H1 (cell line): ENCODE measurements around the gene ACO1. TPM values are rescaled to one million over a fixed set of nuclear protein-coding genes. Genes with fewer than 3 reads are reported as not detected.

Experiments used
- CTCF ChIA-PET: fragments of 300-600 bp; sonication (Branson Sonifier 250); formaldehyde crosslinking; loops from one replicate; lab custom pipeline; 2021; ENCODE audit not compliant: partially characterized antibody; lab: Charles Lee
- POLR2A ChIA-PET: fragments of 300-600 bp; sonication (Branson Sonifier 250); formaldehyde crosslinking; loops from one replicate; lab custom pipeline; 2021; ENCODE audit warnings: inconsistent platforms; ENCODE audit not compliant: partially characterized antibody; lab: Charles Lee
- DNase-seq, 2 experiments: peaks; one replicate each; pipeline versions ENCODE4 v3.0.0 to v3.0.0-alpha.2; 2010 to 2022; ENCODE audit warnings: low spot score in 2 of 2, low read depth in 1 of 2, mixed read lengths in 1 of 2
- FAIRE-seq: peaks from 2 replicates; lab custom pipeline; 2011; peaks lifted over from hg19 to GRCh38; lab: Jason Lieb, UNC
- H2AFZ ChIP-seq: 2 replicates; pipeline ENCODE4 v1.8.1; 2012; ENCODE audit warnings: low read length, inconsistent platforms
- H2AK5ac ChIP-seq: 2 replicates; pipeline ENCODE4 v1.6.1; 2013; ENCODE audit warnings: low read depth, low read length
- H2BK120ac ChIP-seq: replicated peaks from 2 replicates; pipeline ENCODE3; 2013; ENCODE audit warnings: low read depth, low read length, inconsistent platforms
- H2BK12ac ChIP-seq: 2 replicates; pipeline ENCODE4 v1.6.1; 2013; ENCODE audit warnings: low read depth, low read length
- H2BK15ac ChIP-seq: 2 replicates; pipeline ENCODE4 v1.6.1; 2013; ENCODE audit warnings: low read length
- H2BK20ac ChIP-seq: 2 replicates; pipeline ENCODE4 v1.6.1; 2013; ENCODE audit warnings: low read length
- H2BK5ac ChIP-seq: 2 replicates; pipeline ENCODE4 v1.6.1; 2013; ENCODE audit warnings: low read depth, low read length
- H3K14ac ChIP-seq: 2 replicates; pipeline ENCODE4 v1.6.1; 2013; ENCODE audit warnings: inconsistent platforms; ENCODE audit not compliant: insufficient read length
- H3K18ac ChIP-seq: 2 replicates; pipeline ENCODE4 v1.6.1; 2013; ENCODE audit warnings: low read length; ENCODE audit errors: extremely low read depth
- H3K23ac ChIP-seq: 2 replicates; pipeline ENCODE4 v1.6.1; 2013; ENCODE audit warnings: inconsistent platforms; ENCODE audit not compliant: insufficient read length
- H3K23me2 ChIP-seq: 2 replicates; pipeline ENCODE4 v1.6.1; 2013; ENCODE audit warnings: low read depth, low read length
- H3K27ac ChIP-seq: 2 replicates; pipeline ENCODE4 v1.6.1; 2011; ENCODE audit warnings: low read depth, low read length, inconsistent platforms
- H3K27me3 ChIP-seq, 4 experiments: replicated peaks in 1 of 4; 1 replicate in 1 of 4; 2 replicates in 3 of 4; pipeline versions ENCODE4 v1.6.1 to v1.8.1; 2011 to 2013; ENCODE audit warnings: low read length in 3 of 4, mild to moderate bottlenecking in 3 of 4, inconsistent platforms in 2 of 4, mixed read lengths in 2 of 4, moderate library complexity in 1 of 4; ENCODE audit not compliant: control insufficient read depth in 3 of 4, insufficient read depth in 3 of 4; ENCODE audit errors: extremely low read depth in 1 of 4
- H3K36me3 ChIP-seq, 4 experiments: 2 replicates each; pipeline versions ENCODE4 v1.6.1 to v1.8.1; 2011 to 2013; ENCODE audit warnings: mild to moderate bottlenecking in 4 of 4, low read length in 3 of 4, moderate library complexity in 2 of 4, control low read depth in 1 of 4, inconsistent platforms in 1 of 4; ENCODE audit not compliant: insufficient read depth in 4 of 4, control insufficient read depth in 2 of 4
- H3K4ac ChIP-seq: replicated peaks from 2 replicates; pipeline ENCODE3; 2013; ENCODE audit warnings: low read length, low read depth, mixed read lengths, inconsistent platforms; ENCODE audit not compliant: insufficient read length
- H3K4me1 ChIP-seq, 4 experiments: replicated peaks in 1 of 4; 1 replicate in 1 of 4; 2 replicates in 3 of 4; pipeline versions ENCODE4 v1.6.1 to v1.8.1; 2011 to 2013; ENCODE audit warnings: low read length in 3 of 4, inconsistent platforms in 2 of 4, mixed read lengths in 1 of 4; ENCODE audit not compliant: insufficient read depth in 4 of 4, control insufficient read depth in 3 of 4
- H3K4me2 ChIP-seq, 2 experiments: 2 replicates each; pipeline versions ENCODE4 v1.6.1 to v1.8.1; 2011 to 2013; ENCODE audit warnings: low read depth in 2 of 2, low read length in 2 of 2, control low read depth in 1 of 2, inconsistent platforms in 1 of 2, mild to moderate bottlenecking in 1 of 2; ENCODE audit not compliant: insufficient read depth in 1 of 2
- H3K4me3 ChIP-seq, 4 experiments: fragments of 200-600, 300-600 bp in 1 of 4; sonication (generic), shearing (Covaris generic), sonication (Bioruptor Twin) in 1 of 4; 2 replicates each; pipeline versions ENCODE4 v1.5.1 to v1.8.1; 2011 to 2016; ENCODE audit warnings: low read length in 4 of 4, low read depth in 3 of 4, control low read depth in 2 of 4, inconsistent platforms in 2 of 4, mild to moderate bottlenecking in 2 of 4, mixed read lengths in 1 of 4, moderate library complexity in 1 of 4; ENCODE audit not compliant: insufficient read depth in 2 of 4; ENCODE audit errors: extremely low read depth in 1 of 4
- H3K56ac ChIP-seq: replicated peaks from 2 replicates; pipeline ENCODE3; 2013; ENCODE audit warnings: low read depth, mild to moderate bottlenecking, mixed read lengths, low read length, inconsistent platforms; ENCODE audit not compliant: insufficient read length
- H3K79me1 ChIP-seq: 2 replicates; pipeline ENCODE4 v1.6.1; 2013; ENCODE audit warnings: low read depth, low read length, control low read depth
- H3K79me2 ChIP-seq, 2 experiments: 2 replicates each; pipeline versions ENCODE4 v1.6.1 to v1.8.1; 2012 to 2013; ENCODE audit warnings: low read length in 2 of 2, mild to moderate bottlenecking in 2 of 2, inconsistent platforms in 1 of 2; ENCODE audit not compliant: insufficient read depth in 2 of 2, control insufficient read depth in 1 of 2
- H3K9ac ChIP-seq, 4 experiments: replicated peaks in 1 of 4; 1 replicate in 1 of 4; 2 replicates in 3 of 4; pipeline versions ENCODE4 v1.6.1 to v1.8.1; 2011 to 2013; ENCODE audit warnings: low read depth in 3 of 4, low read length in 3 of 4, control low read depth in 2 of 4, mild to moderate bottlenecking in 2 of 4, moderate library complexity in 2 of 4, inconsistent platforms in 1 of 4; ENCODE audit errors: extremely low read depth in 1 of 4
- H3K9me3 ChIP-seq, 2 experiments: 2 replicates each; pipeline versions ENCODE4 v1.6.1 to v1.8.1; 2012 to 2013; ENCODE audit warnings: mild to moderate bottlenecking in 2 of 2, moderate library complexity in 2 of 2, control low read depth in 1 of 2, inconsistent platforms in 1 of 2, low read depth in 1 of 2, low read length in 1 of 2, mixed read lengths in 1 of 2; ENCODE audit not compliant: insufficient read depth in 2 of 2
- H4K20me1 ChIP-seq, 2 experiments: replicated peaks in 1 of 2; 2 replicates each; pipeline versions ENCODE3 to v1.8.1; 2011 to 2013; ENCODE audit warnings: inconsistent platforms in 2 of 2, low read length in 2 of 2, mild to moderate bottlenecking in 1 of 2; ENCODE audit not compliant: insufficient read depth in 2 of 2, control insufficient read depth in 1 of 2
- H4K5ac ChIP-seq: 2 replicates; pipeline ENCODE4 v1.6.1; 2013; ENCODE audit warnings: low read length, low read depth, mixed read lengths, inconsistent platforms; ENCODE audit not compliant: insufficient read length
- H4K8ac ChIP-seq: 2 replicates; pipeline ENCODE4 v1.8.0; 2013; ENCODE audit warnings: mild to moderate bottlenecking, moderate library complexity, low read length, inconsistent platforms; ENCODE audit not compliant: insufficient read depth; ENCODE audit errors: extremely low read depth
- H4K91ac ChIP-seq: replicated peaks from 2 replicates; pipeline ENCODE3; 2013; ENCODE audit warnings: low read length, mixed read lengths, inconsistent platforms; ENCODE audit not compliant: insufficient read length
- CBX5 ChIP-seq: fragments of 300-800, 300-1000 bp; sonication (generic); IDR thresholded peaks from 2 replicates; pipeline ENCODE4 v1.7.1; 2016; ENCODE audit warnings: antibody characterized with exemption, low read length, low read depth
- CHD1 ChIP-seq: IDR thresholded peaks from 2 replicates; pipeline ENCODE4 v1.6.1; 2012; ENCODE audit warnings: low read depth, low read length, improper control_type of control experiment
- CREB1 ChIP-seq: IDR thresholded peaks from 2 replicates; pipeline ENCODE4 v1.6.1; 2012; ENCODE audit warnings: inconsistent platforms
- RFX5 ChIP-seq: IDR thresholded peaks from 2 replicates; pipeline ENCODE4 v1.6.1; 2011; ENCODE audit warnings: low read depth, low read length, improper control_type of control experiment, borderline replicate concordance
- TAF7 ChIP-seq: optimal IDR thresholded peaks from 2 replicates; pipeline ENCODE3; 2011; ENCODE audit warnings: low read depth, mild to moderate bottlenecking, inconsistent platforms, low read length, moderate library complexity, borderline replicate concordance
- polyA plus RNA-seq, 7 experiments: library from polyadenylated mRNA; depleted of rRNA in 3 of 7; stranded (reverse) in 5 of 7; unstranded in 2 of 7; fragments of >200 nt in 5 of 7; fragments of 200-250 nt in 2 of 7; gene quantifications; 1 replicate in 5 of 7; 2 replicates in 1 of 7; 4 replicates in 1 of 7; pipeline versions ENCODE4 v1.2.1 to v1.2.3, GENCODE V29; 2011 to 2013; ENCODE audit warnings: missing spikeins in 2 of 7, mixed read lengths in 2 of 7
- total RNA-seq: library from RNA; stranded (reverse); fragmentation: NEBNext Ultra II Directional; extraction: Animal tissue kit (Norgen Biotek cat#: 25700); gene quantifications from 2 replicates; pipeline ENCODE4 v1.2.1, GENCODE V29; 2021

The ACO1 gene
- total and polyA plus RNA-seq, 2 of the 8 experiments (the other 6 are each of a cell fraction or from before 2014, with no cell fraction given) = 39.3 to 49.8 TPM

DNA sequence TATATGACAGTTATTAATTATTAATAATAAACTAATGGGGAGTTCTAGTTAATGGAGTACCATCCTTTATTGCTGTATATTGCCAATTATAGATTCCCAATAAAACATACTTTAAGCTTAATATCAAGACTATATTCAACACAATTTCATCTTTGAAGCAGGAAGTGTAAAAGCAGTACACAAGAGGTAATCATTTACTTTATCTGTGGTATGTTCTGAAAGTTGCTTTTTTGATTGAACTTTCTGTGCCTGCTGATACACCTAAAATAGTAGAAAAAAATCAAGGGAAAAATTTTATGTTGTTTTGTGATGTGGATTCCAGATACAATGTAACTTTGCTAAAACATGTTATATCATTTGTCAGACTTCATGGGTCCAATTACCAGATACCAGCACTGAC is 58.0 kb downstream of the ACO1 start:
- Histone ChIP-seq H3K4me3 (no peak overlapping the region), H3K79me2 (no peaks in the 10 kb centered on the region), H4K20me1 (no peaks in the 10 kb centered on the region), H2AK5ac (no peak overlapping the region), H2BK20ac (no peak overlapping the region), H3K14ac (no peak overlapping the region), H3K56ac (no peak overlapping the region), H3K36me3 (peaks cover 0 to 10% (median 2%) of the 10 kb centered on the region in 4 experiments; a peak in 4 of 8 replicates), H3K27me3 (no peaks in the 10 kb centered on the region), H2AFZ (no peak overlapping the region), H3K23ac (no peak overlapping the region), H2BK12ac (no peak overlapping the region), H3K9me3 (no peaks in the 10 kb centered on the region), H2BK5ac (no peak overlapping the region), H4K5ac (no peak overlapping the region), H2BK120ac (no peak overlapping the region), H4K8ac (no peak overlapping the region), H2BK15ac (no peak overlapping the region), H3K4me2 (no peak overlapping the region), H3K4ac (no peak overlapping the region), H3K18ac (no peak overlapping the region), H3K27ac (no peak overlapping the region), H3K4me1 (no peaks in the 10 kb centered on the region; a peak in 1 of 7 replicates), H3K23me2 (no peaks in the 10 kb centered on the region), H3K79me1 (no peaks in the 10 kb centered on the region), H3K9ac (no peak overlapping the region), H4K91ac (no peak overlapping the region)
- DNase-seq (no peak), FAIRE-seq (no peak)
- no peak for TF ChIP-seq CREB1
- no peak for TF ChIP-seq CHD1
- TF ChIP-seq RFX5 = no peak
- no peak for TF ChIP-seq CBX5
- no peak for TF ChIP-seq TAF7
- ChIA-PET CTCF (interaction anchor here (0.9 to 1.8 kb wide), 3 partner anchors 9 to 526 kb away, joined by 3 to 7 read pairs (median 4); no protein-coding TSS in a partner anchor), POLR2A (no interaction called here)
